Large intestine (tissue), 3 donors: ENCODE data around the gene ACSM2B. TPM values are rescaled to one million over a fixed set of nuclear protein-coding genes. Genes with fewer than 3 reads are reported as not detected.
"Not testable (repeated sequence)": the region's sequence is repeated elsewhere in the genome, so short reads cannot be mapped to it uniquely, and the experiment has no call there.

Experiments
- DNase-seq, 2 donors: peaks; one replicate each; pipeline versions ENCODE4 v3.0.0 to v3.0.0-alpha.2; 2013
- H3K27ac ChIP-seq: one replicate; pipeline ENCODE4 v1.5.1; 2013; ENCODE audit warnings: low read length
- H3K27me3 ChIP-seq: 2 replicates; pipeline ENCODE4 v1.6.1; 2013; ENCODE audit warnings: low read length; ENCODE audit not compliant: control insufficient read depth, insufficient read depth
- H3K36me3 ChIP-seq: 2 replicates; pipeline ENCODE4 v1.6.1; 2013; ENCODE audit warnings: low read length; ENCODE audit not compliant: control insufficient read depth, insufficient read depth
- H3K4me1 ChIP-seq: one replicate; pipeline ENCODE4 v1.6.1; 2013; ENCODE audit warnings: low read length; ENCODE audit not compliant: control insufficient read depth, insufficient read depth
- H3K4me3 ChIP-seq: one replicate; pipeline ENCODE4 v1.5.1; 2013; ENCODE audit warnings: low read length
- H3K9me3 ChIP-seq: one replicate; pipeline ENCODE4 v1.6.1; 2013; ENCODE audit warnings: mild to moderate bottlenecking, low read depth, low read length, moderate library complexity; ENCODE audit not compliant: control insufficient read depth
- WGBS: methylation state at CpG from one replicate; pipeline ENCODE4 v1.1.5; 2013; ENCODE audit warnings: low lambda C conversion rate; ENCODE audit not compliant: insufficient coverage; 5-methylcytosine and 5-hydroxymethylcytosine counted together
- polyA plus RNA-seq: library from polyadenylated mRNA; unstranded; fragments of 120-200 nt; gene quantifications from one replicate; pipeline ENCODE4 v1.2.1, GENCODE V29; 2013

The ACSM2B gene
- polyA plus RNA-seq, 1 donor: 1.4 TPM

DNA sequence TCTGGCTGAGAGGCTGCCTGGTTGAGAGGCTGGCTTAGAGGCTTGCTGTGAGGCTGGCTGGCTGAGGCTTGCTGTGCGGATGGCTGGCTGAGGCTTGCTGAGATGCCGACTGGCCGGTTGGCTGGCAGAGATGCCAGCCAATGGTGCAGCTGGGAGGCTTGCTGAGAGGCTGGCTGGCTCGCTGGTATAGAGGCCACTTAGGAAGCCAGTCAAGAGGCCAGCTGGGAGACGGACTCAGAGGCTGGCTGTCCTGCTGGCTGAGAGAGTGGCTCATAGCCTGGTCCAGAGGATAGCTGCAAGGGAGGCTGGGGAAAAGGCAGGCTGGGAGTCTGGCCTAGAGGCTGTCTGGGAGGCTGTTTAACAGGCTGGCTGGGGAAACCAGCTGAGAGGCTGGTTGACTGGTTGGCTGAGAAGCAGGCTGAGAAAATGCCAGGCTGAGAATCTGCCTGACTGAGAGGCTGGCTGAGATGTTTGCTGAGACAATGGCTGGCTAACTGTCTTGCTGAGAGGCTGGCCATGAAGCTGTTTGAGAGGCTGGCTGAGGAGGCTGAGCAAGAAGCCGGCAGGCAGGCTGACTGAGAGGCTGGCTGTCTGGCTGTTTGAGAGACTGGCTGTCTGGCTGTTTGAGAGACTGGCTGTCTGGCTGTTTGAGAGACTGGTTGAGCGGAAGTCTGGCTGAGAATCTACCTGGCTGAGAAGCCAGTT, 37.5 kb upstream of the ACSM2B start:
- Histone ChIP-seq H3K9me3 (no peaks in the 10 kb centered on the region), H3K4me1 (no peaks in the 10 kb centered on the region), H3K36me3 (no peaks in the 10 kb centered on the region), H3K27ac (no peak overlapping the region), H3K27me3 (no peaks in the 10 kb centered on the region), H3K4me3 (no peak overlapping the region)
- no peak for DNase-seq
- no CpG with 5 or more reads among the region's 7 CpGs for WGBS

- no peak overlapping the region for H3K4me3 ChIP-seq
- no peak overlapping the region for H3K27ac ChIP-seq
- no peaks in the 10 kb centered on the region for H3K27me3 ChIP-seq
- WGBS: no CpG with 5 or more reads among the region's 9 CpGs
- no peaks in the 10 kb centered on the region for H3K9me3 ChIP-seq
- H3K36me3 ChIP-seq: no peaks in the 10 kb centered on the region
- no peaks in the 10 kb centered on the region for H3K4me1 ChIP-seq
- no peak for DNase-seq
These were observed 36.6 kb upstream of the ACSM2B start for GRCh38 chr16:20612551-20613480.

GRCh38 chr16:20611975-20612481, 35.9 kb upstream of the ACSM2B start:
- Histone ChIP-seq H3K9me3 (no peaks in the 10 kb centered on the region), H3K27me3 (no peaks in the 10 kb centered on the region), H3K27ac (no peak overlapping the region), H3K4me1 (no peaks in the 10 kb centered on the region), H3K36me3 (no peaks in the 10 kb centered on the region), H3K4me3 (no peak overlapping the region)
- no peak for DNase-seq
- WGBS: no CpG with 5 or more reads among the region's 5 CpGs

DNA sequence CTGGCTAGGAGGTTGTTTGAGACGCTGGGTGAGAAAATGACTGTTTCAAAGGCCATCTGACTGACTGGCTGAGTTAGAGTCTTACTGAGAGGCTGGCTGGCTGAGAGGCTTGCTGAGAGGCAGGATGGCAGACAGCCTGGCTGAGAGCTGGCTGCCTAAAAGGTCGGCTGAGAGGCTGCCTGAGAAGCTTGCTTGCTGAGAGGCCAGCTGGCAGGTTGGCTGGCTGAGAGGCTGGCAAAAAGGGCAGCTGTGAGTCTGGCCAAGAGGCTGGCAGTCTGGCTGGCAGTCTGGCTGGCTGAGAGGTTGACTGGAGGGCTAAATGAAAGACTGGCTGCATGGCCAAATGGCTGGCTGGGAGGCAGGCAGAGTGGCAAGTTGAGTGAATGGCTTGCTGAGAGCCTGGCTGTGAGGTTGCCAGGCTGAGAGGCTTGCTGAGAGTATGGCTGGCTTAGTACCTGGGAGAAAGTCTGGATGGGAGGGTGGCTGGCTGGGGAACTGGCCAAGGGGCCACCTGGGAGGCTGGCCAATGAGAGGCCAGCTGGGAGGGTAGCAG, 35.3 kb upstream of the ACSM2B start:
- Histone ChIP-seq H3K36me3 (no peaks in the 10 kb centered on the region), H3K4me1 (no peaks in the 10 kb centered on the region), H3K4me3 (no peak overlapping the region), H3K27ac (no peak overlapping the region), H3K27me3 (no peaks in the 10 kb centered on the region), H3K9me3 (no peaks in the 10 kb centered on the region)
- no CpG with 5 or more reads among the region's 2 CpGs for WGBS
- DNase-seq: no peak

- H3K9me3 ChIP-seq: no peaks in the 10 kb centered on the region
- no peaks in the 10 kb centered on the region for H3K4me1 ChIP-seq
- no peak overlapping the region for H3K4me3 ChIP-seq
- no CpG with 5 or more reads among the region's 4 CpGs for WGBS
- H3K27ac ChIP-seq: no peak overlapping the region
- H3K27me3 ChIP-seq: no peaks in the 10 kb centered on the region
- no peaks in the 10 kb centered on the region for H3K36me3 ChIP-seq
- no peak for DNase-seq
These were observed 34.8 kb upstream of the ACSM2B start for GRCh38 chr16:20610892-20611349.

- Histone ChIP-seq H3K4me1 (no peaks in the 10 kb centered on the region), H3K9me3 (no peaks in the 10 kb centered on the region), H3K4me3 (no peak overlapping the region), H3K36me3 (no peaks in the 10 kb centered on the region), H3K27ac (no peak overlapping the region), H3K27me3 (no peaks in the 10 kb centered on the region)
- no CpG with 5 or more reads among the region's 6 CpGs for WGBS
- DNase-seq: peak in 1 of 2 donors; percentile 31
These were observed 34.2 kb upstream of the ACSM2B start for GRCh38 chr16:20610211-20610891.

GRCh38 chr16:20602205-20602604, 26.0 kb upstream of the ACSM2B start:
- no CpG with 5 or more reads among the region's 11 CpGs for WGBS
- DNase-seq: peak in 1 of 2 donors; percentile 24

DNA sequence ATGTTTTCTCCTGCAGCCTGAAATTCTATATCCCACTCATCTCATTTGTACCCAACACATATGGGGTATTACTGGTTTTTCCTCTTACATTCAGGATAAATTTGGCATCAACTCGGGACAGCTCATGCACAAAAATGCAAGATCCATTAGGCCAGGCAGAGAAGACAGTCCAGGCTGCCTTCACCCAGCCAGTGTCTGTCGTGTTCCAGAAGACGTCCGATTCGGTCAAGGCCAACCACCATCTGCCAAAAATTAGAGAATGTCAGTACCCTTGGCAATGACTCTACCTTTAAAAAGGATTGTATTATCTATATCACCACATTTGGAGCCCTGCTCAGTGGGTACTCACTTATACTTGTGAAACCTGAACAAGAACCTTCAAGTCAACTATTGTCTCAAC, 23.3 kb upstream of the ACSM2B start:
- H3K27me3 ChIP-seq, DNase-seq, H3K4me3 ChIP-seq, H3K9me3 ChIP-seq, H3K36me3 ChIP-seq: not testable (repeated sequence)
- peak overlapping the region; percentile 26 for H3K27ac ChIP-seq
- 100% methylated on average over 1 of the region's 5 CpGs for WGBS
- peaks cover 17% of the 10 kb centered on the region for H3K4me1 ChIP-seq

More at GRCh38 chr16:20602205-20602604, 26.0 kb upstream of the ACSM2B start:
- not testable (repeated sequence) for H3K9me3 ChIP-seq, H3K27ac ChIP-seq, H3K4me3 ChIP-seq, H3K4me1 ChIP-seq, H3K27me3 ChIP-seq, H3K36me3 ChIP-seq

GRCh38 chr16:20598832-20599469, 22.8 kb upstream of the ACSM2B start:
- peak overlapping the region; percentile 26 for H3K27ac ChIP-seq
- H3K4me1 ChIP-seq: peaks cover 17% of the 10 kb centered on the region
- no peaks in the 10 kb centered on the region for H3K27me3 ChIP-seq
- no peaks in the 10 kb centered on the region for H3K36me3 ChIP-seq
- peak; percentile 84 to 89 for DNase-seq
- H3K9me3 ChIP-seq: no peaks in the 10 kb centered on the region
- H3K4me3 ChIP-seq: no peak overlapping the region
- 60% methylated on average over 1 of the region's 5 CpGs for WGBS
